ENCODE measurements around the gene MARCHF10. TPM values are rescaled to one million over a fixed set of nuclear protein-coding genes. Genes with fewer than 3 reads are reported as not detected.
A peak's percentile ranks its signal among the peaks of the same experiment; 100 is the strongest.
"Not testable (repeated sequence)": the region's sequence is repeated elsewhere in the genome, so short reads cannot be mapped to it uniquely, and the experiment has no call there.

MARCHF10 gene
- total RNA-seq, 1 donor from 2014 or later, result 0.51 TPM

DNA sequence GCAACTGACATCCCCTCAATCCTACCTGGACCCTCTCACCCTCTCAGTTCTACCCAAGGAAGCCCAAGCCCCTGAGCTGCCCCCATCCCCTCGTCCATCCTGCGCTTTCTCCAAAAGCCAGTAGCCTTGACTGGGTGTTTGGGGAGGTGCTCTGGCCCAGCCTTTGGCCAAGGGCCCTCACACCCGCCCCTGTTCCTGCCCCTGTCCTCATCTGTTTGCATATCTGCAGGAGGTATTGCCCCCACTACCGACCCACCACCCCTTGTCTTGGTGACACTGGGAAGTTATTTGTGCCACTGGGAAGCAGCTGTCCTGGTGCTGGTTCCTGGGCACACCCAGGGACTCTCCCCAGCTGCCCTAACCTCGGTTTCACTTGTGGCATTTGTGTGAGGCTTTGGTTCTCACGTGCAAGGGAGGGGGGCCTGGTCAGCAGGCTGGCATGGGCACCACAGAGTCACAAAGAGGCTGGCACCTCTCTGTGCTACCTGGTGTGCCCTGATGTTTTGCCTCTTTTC is 105.3 kb downstream of the MARCHF10 start:
- Histone ChIP-seq H3K27me3 (peaks cover 41% of the 10 kb centered on the region), H3K79me2 (ENCODE audit: low read depth) (no peaks in the 10 kb centered on the region), H3K4me2 (no peak overlapping the region), H3K9ac (no peak overlapping the region), H3K9me3 (ENCODE audit: low read depth) (no peaks in the 10 kb centered on the region), H3K4me1 (peaks cover 25% of the 10 kb centered on the region), H3K27ac (no peak overlapping the region), H3F3A (ENCODE audit: low read depth) (peaks cover 25% of the 10 kb centered on the region), H3K36me3 (no peaks in the 10 kb centered on the region), H4K20me1 (ENCODE audit: low read depth) (peaks cover 5% of the 10 kb centered on the region), H2AFZ (replicated peaks) (no peak overlapping the region), H3K4me3 (no peak overlapping the region)
- Mint-ChIP-seq H3K27me3 (ENCODE audit: insufficient read depth, low read depth) (peaks cover 14% of the 10 kb centered on the region), H3K9me3 (peaks cover 7% of the 10 kb centered on the region), H3K4me1 (peaks cover 16% of the 10 kb centered on the region), H3K27ac (no peak overlapping the region), H3K36me3 (no peaks in the 10 kb centered on the region), H3K4me3 (peak overlapping the region; percentile 80)
- TF ChIP-seq, protein P1, sequence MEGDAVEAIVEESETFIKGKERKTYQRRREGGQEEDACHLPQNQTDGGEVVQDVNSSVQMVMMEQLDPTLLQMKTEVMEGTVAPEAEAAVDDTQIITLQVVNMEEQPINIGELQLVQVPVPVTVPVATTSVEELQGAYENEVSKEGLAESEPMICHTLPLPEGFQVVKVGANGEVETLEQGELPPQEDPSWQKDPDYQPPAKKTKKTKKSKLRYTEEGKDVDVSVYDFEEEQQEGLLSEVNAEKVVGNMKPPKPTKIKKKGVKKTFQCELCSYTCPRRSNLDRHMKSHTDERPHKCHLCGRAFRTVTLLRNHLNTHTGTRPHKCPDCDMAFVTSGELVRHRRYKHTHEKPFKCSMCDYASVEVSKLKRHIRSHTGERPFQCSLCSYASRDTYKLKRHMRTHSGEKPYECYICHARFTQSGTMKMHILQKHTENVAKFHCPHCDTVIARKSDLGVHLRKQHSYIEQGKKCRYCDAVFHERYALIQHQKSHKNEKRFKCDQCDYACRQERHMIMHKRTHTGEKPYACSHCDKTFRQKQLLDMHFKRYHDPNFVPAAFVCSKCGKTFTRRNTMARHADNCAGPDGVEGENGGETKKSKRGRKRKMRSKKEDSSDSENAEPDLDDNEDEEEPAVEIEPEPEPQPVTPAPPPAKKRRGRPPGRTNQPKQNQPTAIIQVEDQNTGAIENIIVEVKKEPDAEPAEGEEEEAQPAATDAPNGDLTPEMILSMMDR (IDR thresholded peaks at IDR 0.05), result no peak
- TF ChIP-seq EZH2phosphoT487 (IDR thresholded peaks at IDR 0.05) (no peak), EZH2 (IDR thresholded peaks at IDR 0.05) (no peak)
- DNase-seq (ENCODE audit: low spot score), result no peak

DNA sequence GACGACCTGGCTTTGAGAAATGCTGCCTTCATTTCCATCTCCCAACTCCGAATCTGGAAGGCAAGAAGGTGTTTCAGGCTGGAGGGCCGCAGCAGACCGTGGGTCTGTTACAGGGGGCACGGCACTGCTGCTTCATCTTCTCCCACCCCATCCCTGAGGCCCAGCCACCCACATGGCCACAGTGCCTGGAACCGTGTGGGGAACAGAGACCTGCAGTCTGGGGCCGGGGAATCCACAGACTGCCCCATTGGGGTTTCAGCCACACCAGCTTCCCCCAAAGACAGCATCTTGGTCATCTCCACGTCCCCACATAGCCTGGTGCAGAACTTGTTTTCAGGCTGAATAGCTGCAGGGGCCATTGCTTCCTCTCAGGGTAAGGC is 106.4 kb downstream of the MARCHF10 start:
- peaks cover 38% of the 10 kb centered on the region for H3K27me3 ChIP-seq
- no peak for TF ChIP-seq EZH2phosphoT487 (IDR thresholded peaks at IDR 0.05)
- TF ChIP-seq EZH2 (IDR thresholded peaks at IDR 0.05), result no peak
- TF ChIP-seq, protein P1 (IDR thresholded peaks at IDR 0.05), result no peak
- H3K27ac Mint-ChIP-seq, result no peak overlapping the region
- H3K27me3 Mint-ChIP-seq (ENCODE audit: insufficient read depth, low read depth), result peaks cover 14% of the 10 kb centered on the region
- no peaks in the 10 kb centered on the region for H3K36me3 ChIP-seq
- no peak overlapping the region for H3K4me3 ChIP-seq
- no peak overlapping the region for H3K4me2 ChIP-seq
- peaks cover 16% of the 10 kb centered on the region for H3K4me1 Mint-ChIP-seq
- no peaks in the 10 kb centered on the region for H3K9me3 ChIP-seq (ENCODE audit: low read depth)
- DNase-seq (ENCODE audit: low spot score), result no peak
- H3K79me2 ChIP-seq (ENCODE audit: low read depth), result no peaks in the 10 kb centered on the region
- peaks cover 5% of the 10 kb centered on the region for H4K20me1 ChIP-seq (ENCODE audit: low read depth)
- peak overlapping the region; percentile 57 for H3K4me3 Mint-ChIP-seq
- no peak overlapping the region for H2AFZ ChIP-seq (replicated peaks)
- H3K9ac ChIP-seq, result no peak overlapping the region
- no peaks in the 10 kb centered on the region for H3K36me3 Mint-ChIP-seq
- no peak overlapping the region for H3K27ac ChIP-seq
- peaks cover 23% of the 10 kb centered on the region for H3K4me1 ChIP-seq
- H3K9me3 Mint-ChIP-seq, result no peaks in the 10 kb centered on the region
- H3F3A ChIP-seq (ENCODE audit: low read depth), result peaks cover 23% of the 10 kb centered on the region

DNA sequence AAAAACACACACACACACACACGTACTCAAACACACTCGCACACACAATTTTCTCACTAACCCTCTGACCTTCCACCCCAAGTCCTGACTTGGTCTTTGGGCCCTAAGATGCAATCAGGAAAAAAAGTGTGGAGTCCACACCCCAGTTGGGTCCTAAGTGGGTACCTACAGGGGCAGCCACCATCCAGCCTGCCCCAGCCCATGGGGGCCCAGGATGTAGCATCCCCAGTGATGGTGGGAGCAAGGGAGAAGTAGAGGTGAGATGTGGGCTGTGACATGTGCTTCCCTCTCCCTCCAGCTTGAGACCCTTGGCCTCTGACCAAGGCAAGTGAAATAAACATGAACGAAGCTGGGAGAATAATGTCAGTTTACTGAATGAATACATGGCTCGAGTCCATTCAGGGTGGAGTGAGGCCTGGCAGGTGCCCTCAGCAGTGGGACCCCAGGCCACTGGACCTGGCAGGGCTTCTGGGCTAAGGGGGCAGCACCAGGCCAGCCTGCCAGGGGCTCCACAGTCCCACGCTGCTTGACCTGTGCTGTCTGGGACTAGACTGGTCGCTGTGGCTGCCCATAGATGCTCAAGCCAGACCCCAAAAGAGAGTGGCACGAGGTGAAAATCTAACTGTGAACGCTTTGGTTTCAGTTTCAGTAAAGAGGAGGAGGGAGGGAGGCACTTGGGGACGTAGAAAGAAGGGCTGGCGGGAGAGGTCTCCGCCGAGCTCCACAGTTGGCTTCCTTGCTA is 107.0 kb downstream of the MARCHF10 start:
- Histone ChIP-seq H3K4me1 (peaks cover 17% of the 10 kb centered on the region), H3K36me3 (no peaks in the 10 kb centered on the region), H3K79me2 (ENCODE audit: low read depth) (no peaks in the 10 kb centered on the region), H4K20me1 (ENCODE audit: low read depth) (peaks cover 5% of the 10 kb centered on the region), H3K4me3 (no peak overlapping the region), H3K27ac (no peak overlapping the region), H3K9ac (no peak overlapping the region), H3K9me3 (ENCODE audit: low read depth) (no peaks in the 10 kb centered on the region), H3K27me3 (peaks cover 35% of the 10 kb centered on the region), H3K4me2 (no peak overlapping the region), H3F3A (ENCODE audit: low read depth) (peaks cover 17% of the 10 kb centered on the region), H2AFZ (replicated peaks) (no peak overlapping the region)
- TF ChIP-seq EZH2phosphoT487 (IDR thresholded peaks at IDR 0.05) (no peak), EZH2 (IDR thresholded peaks at IDR 0.05) (no peak)
- TF ChIP-seq, protein P1 (IDR thresholded peaks at IDR 0.05), result no peak
- Mint-ChIP-seq H3K36me3 (no peaks in the 10 kb centered on the region), H3K4me1 (peaks cover 11% of the 10 kb centered on the region), H3K9me3 (no peaks in the 10 kb centered on the region), H3K27me3 (ENCODE audit: insufficient read depth, low read depth) (peaks cover 10% of the 10 kb centered on the region), H3K27ac (peak overlapping the region; percentile 86), H3K4me3 (peak overlapping the region; percentile 57)
- DNase-seq (ENCODE audit: low spot score), result no peak

DNA sequence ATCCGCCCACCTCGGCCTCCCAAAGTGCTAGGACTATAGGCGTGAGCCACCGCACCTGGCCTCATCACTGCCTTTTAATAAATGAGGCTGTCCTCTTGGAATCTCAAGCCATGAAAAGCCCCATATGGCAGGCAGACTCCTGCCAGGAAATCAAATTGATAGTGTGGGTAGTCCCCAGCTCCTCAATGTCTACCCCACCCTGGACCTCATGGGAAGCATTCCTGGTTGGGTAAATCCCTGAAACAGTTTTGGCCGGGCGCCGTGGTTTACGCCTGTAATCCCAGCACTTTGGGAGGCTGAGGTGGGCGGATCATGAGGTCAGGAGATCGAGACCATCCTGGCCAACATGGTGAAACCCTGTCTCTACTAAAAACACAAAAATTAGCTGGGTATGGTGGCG is 109.7 kb downstream of the MARCHF10 start:
- H3K27ac ChIP-seq; H3K9ac ChIP-seq; H3K27ac Mint-ChIP-seq; H3K9me3 Mint-ChIP-seq; H3K36me3 Mint-ChIP-seq; H3K79me2 ChIP-seq (ENCODE audit: low read depth); H3K4me2 ChIP-seq; H3K27me3 Mint-ChIP-seq (ENCODE audit: insufficient read depth, low read depth); H3K4me3 Mint-ChIP-seq; H4K20me1 ChIP-seq (ENCODE audit: low read depth); H3F3A ChIP-seq (ENCODE audit: low read depth); H3K36me3 ChIP-seq; H3K9me3 ChIP-seq (ENCODE audit: low read depth); H3K4me3 ChIP-seq; DNase-seq (ENCODE audit: low spot score); H2AFZ ChIP-seq (replicated peaks): not testable (repeated sequence)
- peaks cover 15% of the 10 kb centered on the region for H3K27me3 ChIP-seq
- peaks cover 13% of the 10 kb centered on the region for H3K4me1 Mint-ChIP-seq
- H3K4me1 ChIP-seq, result peaks cover 17% of the 10 kb centered on the region

All from neural progenitor cell (in vitro differentiated cells).